Spleen (tissue), 11 donors: ENCODE results near the gene PHC2. TPM values are rescaled to one million over a fixed set of nuclear protein-coding genes. Genes with fewer than 3 reads are reported as not detected.

ENCODE experiments used
- DNase-seq: peaks from one replicate; pipeline ENCODE4 v3.0.0-alpha.2; 2020
- H3K27ac ChIP-seq, 8 donors: fragments of 200-600 bp; sonication (generic) in 7 of 8; 1 replicate in 4 of 8; 2 replicates in 4 of 8; pipeline versions ENCODE4 v1.5.0 to v1.8.0; 2016 to 2021; ENCODE audit warnings: inconsistent platforms in 4 of 8, mild to moderate bottlenecking in 4 of 8, moderate library complexity in 1 of 8
- H3K27me3 ChIP-seq, 7 donors: fragments of 200-600 bp; sonication (generic) in 6 of 7; replicated peaks in 1 of 7; 1 replicate in 4 of 7; 2 replicates in 3 of 7; pipeline versions ENCODE4 v1.5.0 to v1.8.0; 2016 to 2021; ENCODE audit warnings: inconsistent platforms in 3 of 7, mild to moderate bottlenecking in 1 of 7
- H3K36me3 ChIP-seq, 6 donors: fragments of 200-600 bp; sonication (generic) in 5 of 6; 1 replicate in 4 of 6; 2 replicates in 2 of 6; pipeline versions ENCODE4 v1.5.0 to v1.8.0; 2016 to 2021; ENCODE audit warnings: inconsistent platforms in 2 of 6
- H3K4me1 ChIP-seq, 6 donors: fragments of 200-600 bp; sonication (generic) in 5 of 6; 1 replicate in 3 of 6; 2 replicates in 3 of 6; pipeline versions ENCODE4 v1.5.0 to v1.8.0; 2016 to 2021; ENCODE audit warnings: inconsistent platforms in 3 of 6
- H3K4me3 ChIP-seq, 8 donors: fragments of 200-600 bp; sonication (generic) in 7 of 8; 1 replicate in 4 of 8; 2 replicates in 4 of 8; pipeline versions ENCODE4 v1.5.0 to v1.8.0; 2016 to 2021; ENCODE audit warnings: inconsistent platforms in 4 of 8, mild to moderate bottlenecking in 4 of 8, moderate library complexity in 2 of 8
- H3K9me3 ChIP-seq, 8 donors: fragments of 200-600 bp; sonication (generic) in 7 of 8; 1 replicate in 4 of 8; 2 replicates in 4 of 8; pipeline versions ENCODE4 v1.5.0 to v1.8.0; 2016 to 2021; ENCODE audit warnings: inconsistent platforms in 4 of 8
- CTCF ChIP-seq, 11 experiments: fragments of 200-600 bp in 7 of 11; fragments of 450-650 bp in 4 of 11; sonication (generic) in 4 of 11; IDR thresholded peaks in 8 of 11; conservative IDR thresholded peaks in 3 of 11; 1 replicate in 7 of 11; 2 replicates in 4 of 11; pipeline versions ENCODE4 v1.4.0 to v1.8.0; 2016 to 2021; ENCODE audit warnings: antibody characterized with exemption in 11 of 11, inconsistent platforms in 4 of 11, mild to moderate bottlenecking in 1 of 11
- POLR2A ChIP-seq, 3 donors: fragments of 450-650 bp; IDR thresholded peaks; one replicate each; pipeline ENCODE4 v1.5.1; 2017; ENCODE audit warnings: antibody characterized with exemption in 3 of 3, mild to moderate bottlenecking in 1 of 3
- POLR2AphosphoS5 ChIP-seq, 3 donors: sonication (generic); formaldehyde crosslinking; IDR thresholded peaks; one replicate each; pipeline ENCODE4 v1.5.1; 2017; ENCODE audit warnings: antibody characterized with exemption in 3 of 3
- WGBS, 5 donors: extraction: QIAGEN DNeasy Blood & Tissue Kit in 3 of 5; methylation state at CpG; one replicate each; pipeline versions ENCODE4 v1.1.5 to v1.1.7; 2013 to 2018; 5-methylcytosine and 5-hydroxymethylcytosine counted together
- intact Hi-C: fragments of 100-400 bp; cut with DNase I; formaldehyde crosslinking; loops from one replicate; pipeline ENCODE4 v1.15.0; 2023; ENCODE audit warnings: low total_unique reads
- polyA plus RNA-seq, 3 donors: library from polyadenylated mRNA; stranded (reverse); fragments of 200-250 nt; gene quantifications; one replicate each; pipeline ENCODE4 v1.2.1, GENCODE V29; 2013
- total RNA-seq, 7 donors: library from RNA; depleted of rRNA in 3 of 7; stranded (reverse); fragments of >200 nt in 3 of 7; fragmentation: NEBNext Ultra II Directional in 4 of 7; extraction: Animal tissue kit (Norgen Biotek cat#: 25700) in 4 of 7; gene quantifications; one replicate each; pipeline versions ENCODE4 v1.1.0 to v1.2.1, GENCODE V29; 2016 to 2021
- donor health status: healthy with polysubstance abuse.
- donor health status: DM: no; HTN: no; CAD: no; lungs with moderate emphysema.
- donor health status: DM: no; HTN: no; CAD: no.
- donor health status: Bipolar disorder and iron deficiency.
- donor health status: healthy.
- donor health status: DM: no; HTN: no; CAD: no.
- donor health status: DM: yes; HTN: yes; CAD: no.

Gene PHC2
- total and polyA plus RNA-seq, 10 donors, result 51.1 to 272 (median 136) TPM

GRCh38 chr1:33365560-33365997, 65.3 kb downstream of the PHC2 start:
- no peak overlapping the region for H3K4me3 ChIP-seq
- TF ChIP-seq POLR2A (IDR thresholded peaks at IDR 0.05), result no peak
- TF ChIP-seq POLR2AphosphoS5 (IDR thresholded peaks at IDR 0.05), result peak in 2 of 3 donors; percentile 46 to 47
- TF ChIP-seq CTCF (IDR thresholded peaks at IDR 0.05 in 8 of 11, conservative IDR thresholded peaks at IDR 0.05 in 3 of 11), result no peak
- H3K36me3 ChIP-seq, result peaks cover 0 to 51% (median 2%) of the 10 kb centered on the region in 6 donors
- intact Hi-C loops, result loop anchor here (5.0 to 10.0 kb wide), 3 partner anchors 68 to 271 kb away; no protein-coding TSS in a partner anchor
- no peak for DNase-seq
- peaks cover 8 to 58% (median 27%) of the 10 kb centered on the region in 6 donors for H3K4me1 ChIP-seq
- H3K9me3 ChIP-seq, result no peaks in the 10 kb centered on the region
- WGBS, 5 donors, result 76 to 85% (median 78%) methylated on average over 9 of the region's 9 CpGs
- H3K27me3 ChIP-seq, result peaks cover 0 to 7% (median 0%) of the 10 kb centered on the region in 7 donors
- peak overlapping the region in 6 of 8 donors; percentile 12 to 70 (median 58) for H3K27ac ChIP-seq

- intact Hi-C loops, result loop anchor here (10.0 kb wide), 2 partner anchors 90 to 270 kb away; no protein-coding TSS in a partner anchor
- DNase-seq, result no peak
- 61 to 86% (median 74%) methylated on average over 2 of the region's 2 CpGs for WGBS, 5 donors
- peaks cover 0 to 41% (median 0%) of the 10 kb centered on the region in 6 donors for H3K36me3 ChIP-seq
- H3K9me3 ChIP-seq, result no peaks in the 10 kb centered on the region
- TF ChIP-seq CTCF (IDR thresholded peaks at IDR 0.05 in 8 of 11, conservative IDR thresholded peaks at IDR 0.05 in 3 of 11) (no peak), POLR2AphosphoS5 (IDR thresholded peaks at IDR 0.05) (no peak), POLR2A (IDR thresholded peaks at IDR 0.05) (no peak)
- H3K27ac ChIP-seq, result peak overlapping the region in 5 of 8 donors; percentile 40 to 70 (median 60)
- no peak overlapping the region for H3K4me3 ChIP-seq
- H3K4me1 ChIP-seq, result peaks cover 8 to 58% (median 27%) of the 10 kb centered on the region in 6 donors
- H3K27me3 ChIP-seq, result peaks cover 0 to 7% (median 0%) of the 10 kb centered on the region in 7 donors
Observed at GRCh38 chr1:33364565-33364918, 66.4 kb downstream of the PHC2 start.

- peak overlapping the region in 3 of 8 donors; percentile 55 to 70 (median 63) for H3K27ac ChIP-seq
- H3K4me3 ChIP-seq, result no peak overlapping the region
- H3K9me3 ChIP-seq, result no peaks in the 10 kb centered on the region
- peaks cover 0 to 30% (median 0%) of the 10 kb centered on the region in 6 donors for H3K36me3 ChIP-seq
- H3K4me1 ChIP-seq, result peaks cover 8 to 58% (median 27%) of the 10 kb centered on the region in 6 donors
- TF ChIP-seq POLR2A (IDR thresholded peaks at IDR 0.05) (no peak), POLR2AphosphoS5 (IDR thresholded peaks at IDR 0.05) (no peak), CTCF (IDR thresholded peaks at IDR 0.05 in 8 of 11, conservative IDR thresholded peaks at IDR 0.05 in 3 of 11) (no peak)
- peaks cover 0 to 7% (median 0%) of the 10 kb centered on the region in 7 donors for H3K27me3 ChIP-seq
- DNase-seq, result no peak
- WGBS, 5 donors, result 74 to 94% (median 82%) methylated on average over 4 to 5 of the region's 5 CpGs
- intact Hi-C loops, result loop anchor here (10.0 kb wide), 2 partner anchors 91 to 269 kb away; no protein-coding TSS in a partner anchor
Observed at GRCh38 chr1:33363470-33363861, 67.4 kb downstream of the PHC2 start.

- Histone ChIP-seq H3K36me3 (peaks cover 0 to 26% (median 0%) of the 10 kb centered on the region in 6 donors), H3K4me1 (peaks cover 8 to 56% (median 24%) of the 10 kb centered on the region in 6 donors), H3K27ac (peak overlapping the region in 3 of 8 donors; percentile 55 to 70 (median 63)), H3K27me3 (peaks cover 0 to 7% (median 0%) of the 10 kb centered on the region in 7 donors), H3K4me3 (no peak overlapping the region), H3K9me3 (no peaks in the 10 kb centered on the region)
- no peak for DNase-seq
- WGBS, 5 donors, result 78 to 92% (median 82%) methylated on average over 5 of the region's 5 CpGs
- intact Hi-C loops, result loop anchor here (10.0 kb wide), 2 partner anchors 92 to 268 kb away; no protein-coding TSS in a partner anchor
- TF ChIP-seq CTCF (IDR thresholded peaks at IDR 0.05 in 8 of 11, conservative IDR thresholded peaks at IDR 0.05 in 3 of 11) (no peak), POLR2AphosphoS5 (IDR thresholded peaks at IDR 0.05) (no peak), POLR2A (IDR thresholded peaks at IDR 0.05) (no peak)
Observed at GRCh38 chr1:33363021-33363420, 67.9 kb downstream of the PHC2 start.
